HT-29 (cell line): ENCODE data around the gene UFM1. TPM values are rescaled to one million over a fixed set of nuclear protein-coding genes. Genes with fewer than 3 reads are reported as not detected.
"Not testable (repeated sequence)": the region's sequence is repeated elsewhere in the genome, so short reads cannot be mapped to it uniquely, and the experiment has no call there.

Experiments used
- DNase-seq: peaks from one replicate; pipeline ENCODE4 v3.0.0-alpha.2; 2015; ENCODE audit warnings: low spot score
- total RNA-seq: library from RNA; depleted of rRNA; stranded (reverse); fragments of >200 nt; shearing (Covaris generic); gene quantifications from 2 replicates; pipeline ENCODE4 v1.2.3, GENCODE V29; 2014; rRNA removed

The UFM1 gene
- total RNA-seq, result 28.2 and 34.0 TPM in 2 replicates

- DNase-seq, result peak; percentile 97
These were observed at the start of gene UFM1 for GRCh38 chr13:38349390-38350113. UFM1 (plus strand) TSS chr13:38349851; CDS start chr13:38349920, 69 bp downstream.

DNA sequence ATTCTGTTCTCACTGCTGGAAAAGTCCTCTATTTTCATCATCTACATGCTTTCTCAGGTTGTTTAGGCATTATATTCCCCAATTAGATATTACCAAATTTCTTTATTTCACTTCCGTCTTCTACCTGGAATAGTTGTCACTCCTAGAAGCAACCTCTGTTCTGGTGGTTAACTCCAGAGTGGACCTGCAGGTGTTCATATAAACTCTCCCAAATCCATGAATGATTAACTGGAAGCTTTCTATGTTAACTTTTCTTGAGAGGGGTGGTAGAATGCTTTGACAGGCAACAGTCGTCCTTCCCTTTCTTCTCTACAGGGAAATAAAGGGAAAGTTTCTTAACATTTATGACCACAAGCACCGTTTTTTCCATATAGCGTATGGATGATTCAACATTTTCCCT lies 48.4 kb upstream of the UFM1 start:
- no peak for DNase-seq

DNA sequence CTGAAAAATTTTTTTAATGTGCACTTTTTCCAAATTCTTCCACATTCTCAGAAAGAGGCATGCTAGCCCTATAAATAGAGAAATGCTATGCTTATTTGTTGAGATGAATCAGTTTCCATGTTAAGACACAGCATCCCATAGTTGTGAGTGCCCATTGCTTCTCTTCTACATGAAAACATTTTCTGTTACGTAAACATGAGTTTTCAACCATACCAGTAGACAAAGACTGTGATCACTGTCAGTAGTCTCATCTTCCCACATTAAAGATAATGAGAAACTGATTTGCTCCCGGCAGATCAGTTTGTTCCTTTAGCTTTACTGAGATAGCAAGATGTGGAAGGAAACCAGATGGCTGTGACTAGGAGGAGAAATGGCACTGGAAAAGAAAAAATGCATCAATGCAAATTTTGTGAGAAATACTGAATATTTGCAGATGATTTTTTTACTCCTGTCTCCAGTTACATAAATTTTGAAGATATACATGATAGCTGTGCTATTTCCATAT lies 45.8 kb upstream of the UFM1 start:
- no peak for DNase-seq

DNA sequence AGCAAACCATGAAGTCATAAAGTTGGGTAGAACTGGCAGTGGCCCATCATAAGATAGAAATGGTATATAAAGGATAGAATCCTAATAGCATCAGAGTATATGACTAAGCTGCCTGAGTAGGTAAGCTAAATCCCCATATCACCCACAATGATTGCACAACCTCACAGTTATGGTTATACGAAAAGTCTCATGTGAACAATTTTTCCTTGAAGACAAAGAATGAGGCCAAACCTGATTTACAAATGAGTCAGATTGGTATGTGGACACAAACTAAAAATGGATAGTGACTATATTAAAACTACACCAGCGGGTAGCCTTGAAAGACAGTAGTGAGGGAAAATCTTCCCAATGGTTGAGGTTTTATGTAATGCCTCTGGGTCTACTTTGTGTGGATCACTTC lies 40.9 kb upstream of the UFM1 start:
- DNase-seq, result peak; percentile 54

- no peak for DNase-seq
These were observed 40.3 kb upstream of the UFM1 start for GRCh38 chr13:38309397-38309796.

GRCh38 chr13:38311175-38311574 lies 38.5 kb upstream of the UFM1 start:
- DNase-seq, result not testable (repeated sequence)

DNA sequence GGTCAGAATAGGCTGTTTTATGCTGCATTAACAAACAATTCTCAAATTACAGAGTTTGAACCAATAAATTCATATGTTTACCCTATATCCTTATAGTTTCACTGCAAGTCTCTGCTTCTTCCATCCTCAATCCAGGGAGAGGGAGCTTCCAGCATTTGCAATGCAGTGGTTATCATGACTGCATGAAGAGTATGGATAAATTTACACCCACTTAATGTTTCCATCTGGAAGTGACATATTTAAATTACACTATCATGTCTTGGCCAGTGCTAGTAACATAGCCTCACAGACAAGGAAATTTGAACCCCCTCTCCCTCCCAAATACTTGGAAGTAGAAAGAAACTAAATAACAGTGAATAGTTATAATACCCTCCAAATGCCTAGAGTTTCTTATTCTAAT lies 33.5 kb upstream of the UFM1 start:
- no peak for DNase-seq

GRCh38 chr13:38321654-38322053 lies 28.0 kb upstream of the UFM1 start:
- no peak for DNase-seq

DNA sequence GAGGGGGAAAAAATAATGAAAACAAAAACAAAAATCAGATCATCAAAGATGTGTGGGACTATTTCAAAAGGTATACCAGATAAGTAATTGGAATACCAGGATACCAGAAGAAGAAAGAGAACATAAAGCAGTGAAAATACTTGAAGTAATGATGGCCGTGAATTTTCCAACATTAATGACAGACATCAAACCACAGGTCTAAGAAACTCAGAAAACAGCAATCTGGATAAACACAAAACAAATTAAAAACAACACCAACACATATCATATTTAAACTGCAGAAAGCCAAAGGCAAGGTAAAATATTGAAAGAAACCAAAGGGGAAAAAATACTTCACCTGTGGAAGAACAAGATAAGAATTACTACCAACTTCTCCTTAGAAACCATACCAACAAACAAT lies 24.2 kb upstream of the UFM1 start:
- DNase-seq, result no peak

DNA sequence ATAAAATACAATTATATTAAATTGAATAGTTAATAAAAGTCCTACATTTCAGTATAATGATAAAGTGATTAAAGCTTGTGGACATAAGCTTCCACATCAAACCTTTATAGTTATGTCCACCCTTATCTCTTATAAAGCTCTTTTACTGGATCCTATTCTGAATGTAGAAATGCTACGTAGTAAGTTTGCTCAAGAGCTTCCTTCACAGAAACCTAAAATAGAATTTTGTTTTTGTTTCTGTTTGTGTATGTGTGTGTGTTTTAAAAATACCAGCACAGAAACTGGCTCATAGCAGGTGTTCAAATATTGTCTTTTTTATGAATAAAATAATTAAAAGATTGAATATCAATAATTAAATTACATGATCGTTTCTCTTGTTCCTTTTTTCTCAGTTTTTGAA lies 21.0 kb upstream of the UFM1 start:
- no peak for DNase-seq

DNA sequence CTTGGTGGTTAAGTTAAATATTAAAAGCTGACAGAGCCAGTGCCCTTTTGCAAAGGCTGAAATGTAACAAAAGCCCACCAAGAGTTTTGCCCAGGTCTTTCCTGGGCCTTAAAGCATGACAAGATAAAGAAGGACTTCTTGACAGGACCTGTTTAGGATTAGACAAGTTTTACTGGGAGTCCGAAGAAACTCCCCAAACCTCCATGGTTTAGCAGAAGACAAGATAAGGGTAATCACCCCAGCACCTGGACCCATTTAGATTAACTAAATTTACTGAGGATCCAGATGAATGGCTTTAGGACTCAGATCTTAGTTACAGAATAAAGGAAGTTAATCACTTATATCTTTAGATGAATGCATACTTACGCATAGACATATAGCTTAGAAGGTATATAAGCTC lies 14.8 kb upstream of the UFM1 start:
- no peak for DNase-seq

GRCh38 chr13:38338089-38338488 lies 11.6 kb upstream of the UFM1 start:
- DNase-seq, result no peak

- no peak for DNase-seq
These were observed 9.0 kb upstream of the UFM1 start for GRCh38 chr13:38340624-38341023.

GRCh38 chr13:38341149-38341692 lies 8.4 kb upstream of the UFM1 start:
- DNase-seq, result no peak

- DNase-seq, result no peak
These were observed 2.9 kb upstream of the UFM1 start for GRCh38 chr13:38346764-38347163.

DNA sequence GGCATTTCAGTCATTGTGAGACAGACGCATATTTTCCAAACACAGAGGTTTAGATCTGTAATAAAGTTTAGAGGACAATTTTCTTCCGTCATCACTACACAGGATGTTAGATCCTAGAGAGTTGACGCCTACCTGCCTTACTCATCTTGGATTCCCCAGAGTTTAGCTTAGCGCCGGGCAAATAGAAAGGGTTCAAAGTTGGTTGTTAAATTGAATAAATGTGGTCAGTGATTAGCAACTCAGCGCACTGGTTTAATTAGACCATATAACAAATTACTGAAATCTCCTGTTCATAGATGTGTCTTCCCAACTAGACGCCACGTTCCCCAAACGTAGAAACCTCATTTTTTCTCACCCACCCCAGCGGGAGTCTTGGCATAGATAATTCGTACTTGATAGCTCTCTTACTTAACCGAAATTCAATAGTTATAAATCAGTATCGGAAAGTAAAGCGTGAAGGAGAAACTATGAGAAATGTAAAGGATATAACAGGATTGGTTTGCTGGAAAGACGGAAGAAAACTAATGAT lies 726 bp upstream of the UFM1 start:
- DNase-seq, result no peak

DNA sequence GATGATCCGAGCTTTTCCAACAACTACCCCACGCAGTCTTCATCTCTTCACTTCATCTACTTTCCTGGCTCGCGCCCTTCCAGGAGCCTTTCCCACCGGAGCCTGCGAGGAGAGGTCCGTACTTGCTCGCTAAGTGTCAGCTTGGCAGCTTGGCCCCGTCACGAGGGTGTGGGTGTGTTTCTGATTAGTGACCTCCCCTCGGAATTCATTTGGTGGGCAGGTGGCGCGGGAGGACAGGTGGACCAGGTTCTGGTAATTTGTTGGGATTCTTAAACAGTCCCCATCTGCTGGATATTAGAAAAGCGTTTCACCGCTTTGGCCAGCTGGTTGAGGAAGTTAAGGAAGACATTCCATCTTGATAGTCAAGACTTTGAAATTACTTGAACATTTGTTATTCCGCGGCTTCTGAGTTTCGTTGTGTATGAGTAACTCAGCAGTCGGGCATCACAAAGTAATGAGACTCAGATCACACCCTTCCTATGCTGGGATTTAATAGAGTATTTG lies 515 bp downstream of the UFM1 start:
- DNase-seq, result peak; percentile 82

GRCh38 chr13:38355595-38356119 lies 6.0 kb downstream of the UFM1 start:
- no peak for DNase-seq

DNA sequence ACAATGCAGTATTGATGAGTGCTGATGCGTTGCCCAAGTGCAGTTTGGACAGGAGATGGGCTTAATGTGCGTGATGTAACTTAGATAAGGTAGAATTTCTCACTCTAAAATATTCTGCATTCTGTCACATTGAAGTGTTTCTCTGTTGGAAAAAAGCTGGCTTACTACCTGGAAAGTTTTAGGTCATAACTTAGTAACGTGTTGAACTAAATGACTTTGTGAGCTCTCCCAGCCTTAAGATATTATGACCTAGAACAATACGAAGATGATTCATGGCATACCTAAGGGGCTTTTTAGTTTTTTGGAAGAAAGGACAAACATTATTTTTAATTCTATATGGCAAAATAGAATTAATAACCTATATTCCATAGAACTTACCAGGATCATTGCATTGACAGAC lies 9.0 kb downstream of the UFM1 start:
- no peak for DNase-seq

DNA sequence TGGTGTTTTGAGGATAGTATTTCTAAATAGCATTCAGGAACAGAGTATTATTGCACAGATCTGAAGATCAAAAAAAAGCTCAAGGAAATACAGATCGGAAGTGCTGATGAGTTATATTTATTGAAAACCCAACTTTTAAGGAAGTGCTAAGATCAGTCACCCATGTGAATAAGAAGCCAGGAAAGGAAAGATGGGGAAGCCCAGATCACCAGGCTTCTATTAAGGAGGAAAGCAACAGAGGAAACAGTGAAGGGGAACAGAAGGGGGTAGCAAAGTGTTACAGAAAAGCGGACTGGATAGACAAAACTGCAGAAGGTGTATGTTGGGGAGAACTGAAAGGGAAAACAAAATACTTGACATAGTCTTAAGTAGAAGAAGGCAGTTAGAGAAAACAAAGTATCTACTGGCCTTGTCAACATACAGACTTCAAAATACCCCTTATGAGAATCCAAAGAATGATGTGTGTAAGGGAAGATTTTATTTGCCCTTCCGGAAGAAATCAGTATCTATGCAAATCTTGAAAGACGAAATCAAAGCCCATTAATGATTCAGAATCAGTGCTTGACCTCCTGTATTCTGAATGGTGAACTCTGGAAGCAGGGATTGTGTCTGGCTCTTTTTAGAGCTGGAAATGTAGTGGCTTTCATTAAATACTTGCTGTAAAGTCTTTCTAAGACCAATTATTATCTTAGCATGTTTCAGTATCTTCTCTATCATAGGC lies 12.1 kb downstream of the UFM1 start:
- no peak for DNase-seq

- DNase-seq, result no peak
These were observed 13.6 kb downstream of the UFM1 start for GRCh38 chr13:38363219-38363618.

DNA sequence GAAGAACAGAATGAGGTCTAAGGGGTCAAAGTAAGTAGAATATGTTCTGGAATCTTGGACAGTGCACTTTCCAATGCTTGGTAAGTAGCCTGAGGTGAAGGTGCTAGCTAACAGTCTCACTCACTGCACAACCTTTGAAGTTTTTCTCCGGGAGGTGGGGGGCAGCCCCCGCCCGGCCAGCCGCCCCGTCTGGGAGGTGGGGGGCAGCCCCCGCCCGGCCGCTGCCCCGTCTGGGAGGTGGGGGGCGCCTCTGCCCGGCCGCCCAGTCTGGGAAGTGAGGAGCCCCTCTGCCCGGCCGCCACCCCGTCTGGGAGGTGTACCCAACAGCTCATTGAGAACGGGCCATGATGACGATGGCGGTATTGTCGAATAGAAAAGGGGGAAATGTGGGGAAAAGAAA lies 14.1 kb downstream of the UFM1 start:
- DNase-seq, result not testable (repeated sequence)
